AG10803 (cell line): ENCODE measurements around the gene USP3.
A peak's percentile ranks its signal among the peaks of the same experiment; 100 is the strongest.
"Not testable (repeated sequence)": the region's sequence is repeated elsewhere in the genome, so short reads cannot be mapped to it uniquely, and the experiment has no call there.

Experiments
- DNase-seq: peaks from one replicate; pipeline ENCODE4 v3.0.0; 2010; ENCODE audit warnings: low read depth
- H3K4me3 ChIP-seq: 2 replicates; pipeline ENCODE4 v1.5.1; 2011; ENCODE audit warnings: mild to moderate bottlenecking, low read length, control low read depth
- TF ChIP-seq, protein P1 (sequence below): conservative IDR thresholded peaks from 2 replicates; pipeline ENCODE4 v1.5.1; 2011; ENCODE audit warnings: mild to moderate bottlenecking, low read length, control low read depth, inconsistent platforms

USP3 gene

DNA sequence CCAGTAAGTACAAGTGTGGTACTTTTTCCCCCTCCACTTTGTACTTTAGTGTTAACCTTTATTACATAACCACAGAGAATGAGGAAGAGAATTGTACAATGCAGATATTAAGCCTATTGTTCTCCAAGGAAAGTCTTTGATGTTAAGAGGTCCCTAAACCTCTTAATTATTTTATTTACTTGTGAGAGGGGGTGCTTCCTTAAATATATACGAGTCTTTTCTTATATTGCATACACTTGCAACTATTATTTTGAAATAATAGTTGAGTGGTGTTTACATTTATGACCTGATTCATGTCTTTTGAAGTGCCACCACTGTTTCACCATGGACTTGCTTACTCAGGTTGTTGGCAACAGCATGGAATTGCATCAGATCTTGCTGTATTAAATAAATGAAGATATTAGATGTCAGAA, 10.1 kb downstream of the USP3 start:
- TF ChIP-seq, protein P1, sequence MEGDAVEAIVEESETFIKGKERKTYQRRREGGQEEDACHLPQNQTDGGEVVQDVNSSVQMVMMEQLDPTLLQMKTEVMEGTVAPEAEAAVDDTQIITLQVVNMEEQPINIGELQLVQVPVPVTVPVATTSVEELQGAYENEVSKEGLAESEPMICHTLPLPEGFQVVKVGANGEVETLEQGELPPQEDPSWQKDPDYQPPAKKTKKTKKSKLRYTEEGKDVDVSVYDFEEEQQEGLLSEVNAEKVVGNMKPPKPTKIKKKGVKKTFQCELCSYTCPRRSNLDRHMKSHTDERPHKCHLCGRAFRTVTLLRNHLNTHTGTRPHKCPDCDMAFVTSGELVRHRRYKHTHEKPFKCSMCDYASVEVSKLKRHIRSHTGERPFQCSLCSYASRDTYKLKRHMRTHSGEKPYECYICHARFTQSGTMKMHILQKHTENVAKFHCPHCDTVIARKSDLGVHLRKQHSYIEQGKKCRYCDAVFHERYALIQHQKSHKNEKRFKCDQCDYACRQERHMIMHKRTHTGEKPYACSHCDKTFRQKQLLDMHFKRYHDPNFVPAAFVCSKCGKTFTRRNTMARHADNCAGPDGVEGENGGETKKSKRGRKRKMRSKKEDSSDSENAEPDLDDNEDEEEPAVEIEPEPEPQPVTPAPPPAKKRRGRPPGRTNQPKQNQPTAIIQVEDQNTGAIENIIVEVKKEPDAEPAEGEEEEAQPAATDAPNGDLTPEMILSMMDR, result no peak
- no peak overlapping the region for H3K4me3 ChIP-seq
- DNase-seq, result peak; percentile 86

GRCh38 chr15:63517202-63517601, 12.8 kb downstream of the USP3 start:
- DNase-seq, result no peak
- TF ChIP-seq, protein P1, result no peak
- H3K4me3 ChIP-seq, result no peak overlapping the region

GRCh38 chr15:63517628-63518027, 13.2 kb downstream of the USP3 start:
- TF ChIP-seq, protein P1, result no peak
- DNase-seq, result no peak
- no peak overlapping the region for H3K4me3 ChIP-seq

- H3K4me3 ChIP-seq, result no peak overlapping the region
- TF ChIP-seq, protein P1, result no peak
- DNase-seq, result no peak
Measured at GRCh38 chr15:63519041-63519440, 14.6 kb downstream of the USP3 start.

DNA sequence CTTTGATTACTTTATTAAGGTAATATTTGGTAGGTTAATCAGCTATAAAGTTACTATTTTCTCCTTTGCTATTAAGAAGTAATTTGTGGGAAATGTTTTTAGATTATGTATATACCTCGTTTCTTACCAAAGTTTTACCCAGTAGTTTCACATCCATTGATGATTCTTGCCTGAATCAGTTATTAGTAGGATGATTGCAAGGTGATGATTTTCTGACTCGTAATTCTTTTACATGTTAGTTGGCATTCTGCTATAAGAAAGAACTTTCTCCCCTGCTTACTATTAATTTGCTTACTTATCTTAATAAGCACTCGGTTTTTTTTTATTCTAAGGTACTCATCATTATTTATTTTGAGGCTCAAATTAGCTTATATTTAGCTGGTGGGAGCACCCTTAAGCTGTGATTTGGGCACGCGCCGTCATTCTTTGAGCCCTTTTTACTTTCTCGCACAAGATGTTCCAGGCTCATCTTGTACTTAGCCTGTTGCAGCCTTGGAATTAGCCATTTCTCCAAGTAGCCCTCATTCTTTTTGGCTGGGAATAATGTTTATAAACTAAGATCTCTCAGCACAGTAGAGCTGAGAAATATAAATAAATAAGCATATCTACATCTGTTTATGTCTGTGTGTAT, 15.3 kb downstream of the USP3 start:
- H3K4me3 ChIP-seq, result no peak overlapping the region
- TF ChIP-seq, protein P1, result no peak
- DNase-seq, result no peak

DNA sequence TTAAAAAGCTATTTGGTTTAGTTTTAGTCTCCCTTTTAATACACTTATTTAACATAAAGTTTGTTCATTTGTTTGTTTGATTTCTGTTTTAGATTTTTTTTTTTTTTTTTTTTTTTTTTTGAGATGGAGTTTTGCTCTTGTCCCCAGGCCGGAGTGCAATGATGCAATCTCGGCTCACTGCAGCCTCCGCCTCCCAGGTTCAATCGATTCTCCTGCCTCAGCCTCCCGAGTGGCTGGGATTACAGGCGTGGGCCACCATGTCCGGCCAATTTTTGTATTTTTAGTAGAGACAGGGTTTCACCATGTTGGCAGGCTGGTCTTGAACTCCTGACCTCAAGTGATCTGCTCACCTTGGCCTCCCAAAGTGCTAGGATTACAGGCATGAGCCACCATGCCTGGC, 16.1 kb downstream of the USP3 start:
- not testable (repeated sequence) for H3K4me3 ChIP-seq, DNase-seq

- no peak overlapping the region for H3K4me3 ChIP-seq
- TF ChIP-seq, protein P1, result no peak
- DNase-seq, result peak; percentile 69
Measured at GRCh38 chr15:63522225-63522578, 17.8 kb downstream of the USP3 start.
